Subcutaneous abdominal adipose tissue (tissue), 5 donors: ENCODE data around the gene HCN2.
"Not testable (repeated sequence)": the region's sequence is repeated elsewhere in the genome, so short reads cannot be mapped to it uniquely, and the experiment has no call there.

Source experiments
- H3K27ac ChIP-seq: one replicate; pipeline ENCODE4 v1.7.0; 2013; ENCODE audit warnings: low read depth, mild to moderate bottlenecking, inconsistent platforms, low read length, moderate library complexity
- H3K27me3 ChIP-seq, 5 donors: one replicate each; pipeline ENCODE4 v1.7.0; 2013; ENCODE audit warnings: low read length in 5 of 5, inconsistent platforms in 1 of 5; ENCODE audit not compliant: control insufficient read depth in 5 of 5, insufficient read depth in 4 of 5
- H3K36me3 ChIP-seq, 5 donors: one replicate each; pipeline ENCODE4 v1.7.0; 2013; ENCODE audit warnings: low read length in 5 of 5; ENCODE audit not compliant: control insufficient read depth in 5 of 5, insufficient read depth in 5 of 5
- H3K4me1 ChIP-seq, 5 donors: one replicate each; pipeline ENCODE4 v1.7.0; 2013; ENCODE audit warnings: low read length in 5 of 5, mild to moderate bottlenecking in 3 of 5, moderate library complexity in 1 of 5; ENCODE audit not compliant: control insufficient read depth in 5 of 5, insufficient read depth in 5 of 5
- H3K4me3 ChIP-seq, 5 donors: one replicate each; pipeline ENCODE4 v1.7.0; 2013; ENCODE audit warnings: low read length in 5 of 5, low read depth in 1 of 5
- H3K9ac ChIP-seq, 5 donors: one replicate each; pipeline ENCODE4 v1.7.0; 2013; ENCODE audit warnings: low read length in 5 of 5, mild to moderate bottlenecking in 4 of 5, moderate library complexity in 3 of 5
- H3K9me3 ChIP-seq, 5 donors: one replicate each; pipeline ENCODE4 v1.7.0; 2013; ENCODE audit warnings: low read length in 5 of 5; ENCODE audit not compliant: control insufficient read depth in 5 of 5
- donor health status: healthy.
- donor health status: healthy.
- donor health status: healthy.
- donor health status: healthy.
- donor health status: healthy.

Gene HCN2

GRCh38 chr19:579111-579841 lies 10.4 kb upstream of the HCN2 start:
- Histone ChIP-seq H3K9ac (no peak overlapping the region), H3K27ac (no peak overlapping the region), H3K4me3 (no peak overlapping the region), H3K27me3 (no peaks in the 10 kb centered on the region), H3K9me3 (no peaks in the 10 kb centered on the region), H3K4me1 (peaks cover 4 to 40% (median 32%) of the 10 kb centered on the region in 5 donors), H3K36me3 (peaks cover 0 to 55% (median 42%) of the 10 kb centered on the region in 5 donors)

- H3K4me3 ChIP-seq, result no peak overlapping the region
- H3K27ac ChIP-seq, result no peak overlapping the region
- H3K9me3 ChIP-seq, result no peaks in the 10 kb centered on the region
- peaks cover 0 to 55% (median 42%) of the 10 kb centered on the region in 5 donors for H3K36me3 ChIP-seq
- H3K27me3 ChIP-seq, result no peaks in the 10 kb centered on the region
- no peak overlapping the region for H3K9ac ChIP-seq
- H3K4me1 ChIP-seq, result peaks cover 3 to 38% (median 28%) of the 10 kb centered on the region in 5 donors
Measured at GRCh38 chr19:579842-580155, 9.9 kb upstream of the HCN2 start.

GRCh38 chr19:580274-580835 lies 9.3 kb upstream of the HCN2 start:
- H3K9ac ChIP-seq, result no peak overlapping the region
- peaks cover 0 to 55% (median 42%) of the 10 kb centered on the region in 5 donors for H3K36me3 ChIP-seq
- no peak overlapping the region for H3K27ac ChIP-seq

GRCh38 chr19:581399-582111 lies 8.1 kb upstream of the HCN2 start:
- Histone ChIP-seq H3K9me3 (no peaks in the 10 kb centered on the region), H3K27me3 (peaks cover 0 to 2% (median 0%) of the 10 kb centered on the region in 5 donors), H3K4me3 (no peak overlapping the region), H3K27ac (no peak overlapping the region), H3K9ac (no peak overlapping the region), H3K36me3 (peaks cover 0 to 55% (median 42%) of the 10 kb centered on the region in 5 donors), H3K4me1 (peaks cover 0 to 21% (median 12%) of the 10 kb centered on the region in 5 donors)

More at GRCh38 chr19:580274-580835, 9.3 kb upstream of the HCN2 start:
- H3K27me3 ChIP-seq, result no peaks in the 10 kb centered on the region
- no peak overlapping the region for H3K4me3 ChIP-seq
- no peaks in the 10 kb centered on the region for H3K9me3 ChIP-seq
- H3K4me1 ChIP-seq, result peaks cover 0 to 32% (median 22%) of the 10 kb centered on the region in 5 donors

- H3K9ac ChIP-seq, result no peak overlapping the region
- peaks cover 0 to 6% (median under 1%) of the 10 kb centered on the region in 5 donors for H3K27me3 ChIP-seq
- H3K36me3 ChIP-seq, result peaks cover 0 to 51% (median 41%) of the 10 kb centered on the region in 5 donors
- H3K4me3 ChIP-seq, result no peak overlapping the region
- H3K9me3 ChIP-seq, result no peaks in the 10 kb centered on the region
- no peak overlapping the region for H3K27ac ChIP-seq
- peaks cover 0 to 11% (median 6%) of the 10 kb centered on the region in 5 donors for H3K4me1 ChIP-seq
Measured at GRCh38 chr19:582497-583197, 7.0 kb upstream of the HCN2 start.

- peaks cover 0 to 44% (median 35%) of the 10 kb centered on the region in 5 donors for H3K36me3 ChIP-seq
- no peaks in the 10 kb centered on the region for H3K9me3 ChIP-seq
- H3K27ac ChIP-seq, result no peak overlapping the region
- no peak overlapping the region for H3K4me3 ChIP-seq
- no peak overlapping the region for H3K9ac ChIP-seq
- peaks cover 0 to 17% (median 12%) of the 10 kb centered on the region in 5 donors for H3K4me1 ChIP-seq
- peaks cover 0 to 11% (median 7%) of the 10 kb centered on the region in 5 donors for H3K27me3 ChIP-seq
Measured at GRCh38 chr19:583198-583967, 6.3 kb upstream of the HCN2 start.

- H3K9ac ChIP-seq, result no peak overlapping the region
Measured at GRCh38 chr19:583968-584239, 5.8 kb upstream of the HCN2 start.

GRCh38 chr19:584240-585001 lies 5.3 kb upstream of the HCN2 start:
- peaks cover 0 to 28% (median 14%) of the 10 kb centered on the region in 5 donors for H3K4me1 ChIP-seq
- H3K36me3 ChIP-seq, result peaks cover 0 to 36% (median 35%) of the 10 kb centered on the region in 5 donors
- peaks cover 10 to 21% (median 18%) of the 10 kb centered on the region in 5 donors for H3K27me3 ChIP-seq
- H3K27ac ChIP-seq, result no peak overlapping the region
- no peaks in the 10 kb centered on the region for H3K9me3 ChIP-seq
- no peak overlapping the region for H3K9ac ChIP-seq
- no peak overlapping the region for H3K4me3 ChIP-seq

More at GRCh38 chr19:583968-584239, 5.8 kb upstream of the HCN2 start:
- Histone ChIP-seq H3K27ac (no peak overlapping the region), H3K9me3 (no peaks in the 10 kb centered on the region), H3K4me3 (no peak overlapping the region), H3K36me3 (peaks cover 0 to 40% (median 35%) of the 10 kb centered on the region in 5 donors), H3K27me3 (peaks cover 5 to 16% (median 12%) of the 10 kb centered on the region in 5 donors), H3K4me1 (peaks cover 0 to 22% (median 12%) of the 10 kb centered on the region in 5 donors)

- H3K9me3 ChIP-seq, H3K9ac ChIP-seq, H3K4me3 ChIP-seq, H3K27ac ChIP-seq: not testable (repeated sequence)
- peaks cover 10 to 22% (median 18%) of the 10 kb centered on the region in 5 donors for H3K27me3 ChIP-seq
- H3K4me1 ChIP-seq, result peaks cover 0 to 28% (median 14%) of the 10 kb centered on the region in 5 donors
- H3K36me3 ChIP-seq, result peaks cover 0 to 28% (median 27%) of the 10 kb centered on the region in 5 donors
Measured at GRCh38 chr19:585146-585545, 4.5 kb upstream of the HCN2 start.
